ENCODE results near the gene FLRT3. TPM values are rescaled to one million over a fixed set of nuclear protein-coding genes. Genes with fewer than 3 reads are reported as not detected.

The FLRT3 gene
- total and polyA plus RNA-seq, 9 of the 15 experiments (the other 6 are each of a cell fraction or from before 2014, with no cell fraction given): 0.04 TPM; not detected in 8

DNA sequence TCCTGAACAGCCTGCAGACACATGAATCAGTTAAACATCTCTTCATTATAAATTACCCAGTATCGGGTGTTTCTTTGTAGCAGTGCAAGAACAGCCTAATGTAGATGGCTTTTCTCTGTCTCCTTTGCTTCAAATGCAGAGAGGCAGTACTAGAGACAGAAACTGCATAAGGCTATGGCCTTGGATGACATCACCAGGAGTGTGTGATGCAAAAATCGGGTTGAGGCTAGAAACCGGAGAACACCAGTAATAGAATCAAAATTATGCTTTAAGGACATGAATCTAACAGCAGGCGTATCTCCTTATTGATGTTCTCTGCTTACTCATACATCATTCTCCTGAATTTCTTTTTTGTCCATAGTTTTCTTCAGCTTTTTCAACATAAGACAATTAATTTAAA lies 49.3 kb upstream of the FLRT3 start:
- Histone ChIP-seq H3K27ac (ENCODE audit: extremely low read depth, low read depth, low read length) (no peak overlapping the region), H3K9ac (ENCODE audit: insufficient read depth in 1 of 2, low read depth in 2 of 2, low read length in 2 of 2) (no peak overlapping the region), H3K27me3 (ENCODE audit: control insufficient read depth in 2 of 2, insufficient read depth in 2 of 2, low read length in 2 of 2) (no peaks in the 10 kb centered on the region), H3K9me3 (replicated peaks; ENCODE audit: control insufficient read depth, insufficient read depth, low read depth, low read length) (no peaks in the 10 kb centered on the region), H3K79me2 (ENCODE audit: control insufficient read depth, insufficient read depth, low read length) (no peaks in the 10 kb centered on the region), H3K4me2 (ENCODE audit: insufficient read depth, low read length) (no peak overlapping the region), H3K9me1 (ENCODE audit: control insufficient read depth, insufficient read depth, low read length) (no peaks in the 10 kb centered on the region), H4K20me1 (replicated peaks; ENCODE audit: control insufficient read depth, insufficient read depth, low read length) (no peaks in the 10 kb centered on the region), H3K36me3 (ENCODE audit: control insufficient read depth, insufficient read depth, low read length) (no peaks in the 10 kb centered on the region), H3K4me3 (no peak overlapping the region), H2AFZ (ENCODE audit: low read depth, low read length) (no peak overlapping the region), H3K4me1 (replicated peaks in 1 of 2; ENCODE audit: control insufficient read depth in 2 of 2, insufficient read depth in 2 of 2, low read length in 2 of 2) (no peaks in the 10 kb centered on the region)
- BruUV-seq (replicated peaks): no TSS peak
- intact Hi-C loops (cut with micrococcal nuclease): no loop called here
- WGBS (ENCODE audit: insufficient coverage, low coverage, missing lambda C conversion rate): 0% methylated on average over 4 of the region's 4 CpGs
- ChIA-PET POLR2A (no interaction called here), CTCF (ENCODE audit: low intra/inter-chr PET ratio) (no interaction called here)
- FAIRE-seq (no peak), ATAC-seq (no peak), DNase-seq (ENCODE audit: extremely low read depth in 1 of 4, low spot score in 3 of 4) (no peak)
- TF ChIP-seq HEY1 (CRISPR knock-in tag; IDR thresholded peaks at IDR 0.05; ENCODE audit: borderline replicate concordance): no peak
- no peak for TF ChIP-seq NUFIP1 (IDR thresholded peaks at IDR 0.05; ENCODE audit: partially characterized antibody)
- TF ChIP-seq ADNP (tag; IDR thresholded peaks at IDR 0.05): no peak
- TF ChIP-seq POLR2A (conservative IDR thresholded peaks at IDR 0.05): no peak
- TF ChIP-seq SMARCE1 (IDR thresholded peaks at IDR 0.05): no peak
- TF ChIP-seq FOXM1 (IDR thresholded peaks at IDR 0.05; ENCODE audit: low read depth): no peak
- no peak for TF ChIP-seq FOXM1 (CRISPR knock-in tag; IDR thresholded peaks at IDR 0.05; ENCODE audit: low read depth)
- TF ChIP-seq, protein P1, sequence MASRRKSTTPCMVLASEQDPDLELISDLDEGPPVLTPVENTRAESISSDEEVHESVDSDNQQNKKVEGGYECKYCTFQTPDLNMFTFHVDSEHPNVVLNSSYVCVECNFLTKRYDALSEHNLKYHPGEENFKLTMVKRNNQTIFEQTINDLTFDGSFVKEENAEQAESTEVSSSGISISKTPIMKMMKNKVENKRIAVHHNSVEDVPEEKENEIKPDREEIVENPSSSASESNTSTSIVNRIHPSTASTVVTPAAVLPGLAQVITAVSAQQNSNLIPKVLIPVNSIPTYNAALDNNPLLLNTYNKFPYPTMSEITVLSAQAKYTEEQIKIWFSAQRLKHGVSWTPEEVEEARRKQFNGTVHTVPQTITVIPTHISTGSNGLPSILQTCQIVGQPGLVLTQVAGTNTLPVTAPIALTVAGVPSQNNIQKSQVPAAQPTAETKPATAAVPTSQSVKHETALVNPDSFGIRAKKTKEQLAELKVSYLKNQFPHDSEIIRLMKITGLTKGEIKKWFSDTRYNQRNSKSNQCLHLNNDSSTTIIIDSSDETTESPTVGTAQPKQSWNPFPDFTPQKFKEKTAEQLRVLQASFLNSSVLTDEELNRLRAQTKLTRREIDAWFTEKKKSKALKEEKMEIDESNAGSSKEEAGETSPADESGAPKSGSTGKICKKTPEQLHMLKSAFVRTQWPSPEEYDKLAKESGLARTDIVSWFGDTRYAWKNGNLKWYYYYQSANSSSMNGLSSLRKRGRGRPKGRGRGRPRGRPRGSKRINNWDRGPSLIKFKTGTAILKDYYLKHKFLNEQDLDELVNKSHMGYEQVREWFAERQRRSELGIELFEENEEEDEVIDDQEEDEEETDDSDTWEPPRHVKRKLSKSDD (conservative IDR thresholded peaks at IDR 0.05; ENCODE audit: low read length): no peak
- TF ChIP-seq CEBPG (CRISPR knock-in tag; IDR thresholded peaks at IDR 0.05): no peak
- TF ChIP-seq CEBPG (tag; conservative IDR thresholded peaks at IDR 0.05 in 1 of 2, IDR thresholded peaks at IDR 0.05 in 1 of 2): no peak
- TF ChIP-seq SIRT6 (IDR thresholded peaks at IDR 0.05; ENCODE audit: low read depth, low read length): no peak
- TF ChIP-seq HMG20A (CRISPR knock-in tag; conservative IDR thresholded peaks at IDR 0.05): no peak
- TF ChIP-seq BHLHE40 (IDR thresholded peaks at IDR 0.05; ENCODE audit: low read length): no peak
- TF ChIP-seq TCFL5 (CRISPR knock-in tag; conservative IDR thresholded peaks at IDR 0.05): no peak
- TF ChIP-seq ZNF57 (CRISPR knock-in tag; IDR thresholded peaks at IDR 0.05): no peak
- TF ChIP-seq ZKSCAN3 (CRISPR knock-in tag; IDR thresholded peaks at IDR 0.05): no peak
- no peak for TF ChIP-seq PHF8 (IDR thresholded peaks at IDR 0.05; ENCODE audit: borderline replicate concordance, low read length)
- TF ChIP-seq ZNF239 (CRISPR knock-in tag; IDR thresholded peaks at IDR 0.05): no peak
- no peak for TF ChIP-seq ESRRA (IDR thresholded peaks at IDR 0.05; ENCODE audit: borderline replicate concordance, low read depth)
- in situ Hi-C loops (cut with MboI): no loop called here
